AG04450 (cell line): ENCODE results near the gene TADA3. TPM values are rescaled to one million over a fixed set of nuclear protein-coding genes. Genes with fewer than 3 reads are reported as not detected.

Experiments
- CTCF ChIA-PET: fragments of 300-600, 350-600 bp; formaldehyde crosslinking; extraction: SDS; loops from one replicate; lab custom pipeline; 2022; ENCODE audit warnings: antibody characterized with exemption, inconsistent platforms; lab: Charles Lee
- POLR2A ChIA-PET: fragments of 350-600 bp; formaldehyde crosslinking; extraction: SDS; loops from one replicate; lab custom pipeline; 2021; ENCODE audit warnings: antibody characterized with exemption, inconsistent platforms; lab: Yijun Ruan, JAX
- DNase-seq: peaks from one replicate; pipeline ENCODE4 v3.0.0-alpha.2; 2011; ENCODE audit warnings: low read depth, low spot score
- H3K27ac ChIP-seq: one replicate; pipeline ENCODE4 v1.5.1; 2012; ENCODE audit warnings: low read depth, low read length, control low read depth
- H3K27me3 ChIP-seq: one replicate; pipeline ENCODE4 v1.6.0; 2012; ENCODE audit warnings: low read length; ENCODE audit not compliant: control insufficient read depth, insufficient read depth
- H3K4me3 ChIP-seq: 2 replicates; pipeline ENCODE4 v1.5.1; 2011; ENCODE audit warnings: mild to moderate bottlenecking, low read depth, low read length, control low read depth
- H3K9me3 ChIP-seq: 2 replicates; pipeline ENCODE4 v1.5.1; 2012; ENCODE audit warnings: low read length; ENCODE audit not compliant: control insufficient read depth, insufficient read depth
- polyA plus RNA-seq: library from polyadenylated mRNA; depleted of rRNA; stranded (reverse); fragments of >200 nt; gene quantifications from 2 replicates; pipeline ENCODE4 v1.2.3, GENCODE V29; 2011
- TF ChIP-seq, protein P1 (sequence below): IDR thresholded peaks from 2 replicates; pipeline ENCODE4 v1.5.1; 2011; ENCODE audit warnings: low read depth, low read length, control low read depth, inconsistent platforms

The TADA3 gene
- polyA plus RNA-seq, 1 experiment = 61.8 TPM

DNA sequence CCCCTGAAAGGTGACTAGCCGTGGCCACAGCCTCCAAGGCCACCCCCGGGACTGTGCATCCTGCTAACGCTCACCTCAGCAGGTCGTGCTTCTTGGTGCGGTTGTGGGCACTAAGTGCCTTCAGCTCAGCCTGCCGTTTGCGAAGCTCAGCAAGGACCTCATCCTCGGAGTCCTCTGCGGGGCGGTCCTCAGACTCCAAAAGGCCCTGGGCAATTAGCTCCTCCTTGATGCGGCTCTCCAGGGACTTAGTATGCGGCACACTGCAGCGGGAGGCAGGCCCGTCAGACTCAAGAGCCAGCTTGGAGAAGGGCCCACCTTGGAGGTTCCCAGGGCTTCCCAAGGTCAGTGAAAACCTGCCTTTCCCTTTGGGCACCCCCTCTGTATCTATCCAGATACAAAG is 8.3 kb downstream of the TADA3 start:
- POLR2A ChIA-PET = no interaction called here
- TF ChIP-seq, protein P1, sequence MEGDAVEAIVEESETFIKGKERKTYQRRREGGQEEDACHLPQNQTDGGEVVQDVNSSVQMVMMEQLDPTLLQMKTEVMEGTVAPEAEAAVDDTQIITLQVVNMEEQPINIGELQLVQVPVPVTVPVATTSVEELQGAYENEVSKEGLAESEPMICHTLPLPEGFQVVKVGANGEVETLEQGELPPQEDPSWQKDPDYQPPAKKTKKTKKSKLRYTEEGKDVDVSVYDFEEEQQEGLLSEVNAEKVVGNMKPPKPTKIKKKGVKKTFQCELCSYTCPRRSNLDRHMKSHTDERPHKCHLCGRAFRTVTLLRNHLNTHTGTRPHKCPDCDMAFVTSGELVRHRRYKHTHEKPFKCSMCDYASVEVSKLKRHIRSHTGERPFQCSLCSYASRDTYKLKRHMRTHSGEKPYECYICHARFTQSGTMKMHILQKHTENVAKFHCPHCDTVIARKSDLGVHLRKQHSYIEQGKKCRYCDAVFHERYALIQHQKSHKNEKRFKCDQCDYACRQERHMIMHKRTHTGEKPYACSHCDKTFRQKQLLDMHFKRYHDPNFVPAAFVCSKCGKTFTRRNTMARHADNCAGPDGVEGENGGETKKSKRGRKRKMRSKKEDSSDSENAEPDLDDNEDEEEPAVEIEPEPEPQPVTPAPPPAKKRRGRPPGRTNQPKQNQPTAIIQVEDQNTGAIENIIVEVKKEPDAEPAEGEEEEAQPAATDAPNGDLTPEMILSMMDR = no peak
- DNase-seq = no peak

DNA sequence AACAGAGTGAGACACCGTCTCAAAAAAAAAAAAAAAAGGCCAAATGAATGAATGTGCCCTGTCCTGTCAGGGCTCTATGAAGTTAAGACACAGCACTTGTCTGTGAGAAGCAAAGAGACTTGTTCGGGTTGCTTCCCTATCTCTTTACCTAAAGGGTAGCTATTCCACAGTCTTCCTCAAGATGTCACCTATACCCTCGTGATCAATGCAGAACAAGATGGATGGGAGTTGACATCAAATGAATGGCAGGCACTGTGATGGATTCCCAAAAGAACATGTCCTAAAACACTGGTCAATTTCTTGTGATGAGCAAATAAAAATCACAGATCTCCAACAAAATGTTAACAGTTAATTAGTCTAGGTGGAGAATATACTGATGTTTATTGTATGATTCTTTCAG is 9.5 kb downstream of the TADA3 start:
- CTCF ChIA-PET = interaction anchor here (1.2 kb wide), 1 partner anchor 164 kb away, joined by 3 read pairs; no protein-coding TSS in a partner anchor
- TF ChIP-seq, protein P1 = no peak
- POLR2A ChIA-PET = interaction anchor here (1.1 kb wide), 1 partner anchor 34 kb away, joined by 3 read pairs; no protein-coding TSS in a partner anchor
- Histone ChIP-seq H3K4me3 (no peak overlapping the region), H3K27me3 (no peaks in the 10 kb centered on the region), H3K9me3 (peaks cover 2% of the 10 kb centered on the region; the same call in 1 of the 2 replicates), H3K27ac (no peak overlapping the region)
- no peak for DNase-seq

More for the DNA sequence above, 8.3 kb downstream of the TADA3 start:
- CTCF ChIA-PET = no interaction called here
- Histone ChIP-seq H3K27ac (no peak overlapping the region), H3K4me3 (no peak overlapping the region), H3K27me3 (no peaks in the 10 kb centered on the region), H3K9me3 (peaks cover 2% of the 10 kb centered on the region; the same call in 1 of the 2 replicates)

DNA sequence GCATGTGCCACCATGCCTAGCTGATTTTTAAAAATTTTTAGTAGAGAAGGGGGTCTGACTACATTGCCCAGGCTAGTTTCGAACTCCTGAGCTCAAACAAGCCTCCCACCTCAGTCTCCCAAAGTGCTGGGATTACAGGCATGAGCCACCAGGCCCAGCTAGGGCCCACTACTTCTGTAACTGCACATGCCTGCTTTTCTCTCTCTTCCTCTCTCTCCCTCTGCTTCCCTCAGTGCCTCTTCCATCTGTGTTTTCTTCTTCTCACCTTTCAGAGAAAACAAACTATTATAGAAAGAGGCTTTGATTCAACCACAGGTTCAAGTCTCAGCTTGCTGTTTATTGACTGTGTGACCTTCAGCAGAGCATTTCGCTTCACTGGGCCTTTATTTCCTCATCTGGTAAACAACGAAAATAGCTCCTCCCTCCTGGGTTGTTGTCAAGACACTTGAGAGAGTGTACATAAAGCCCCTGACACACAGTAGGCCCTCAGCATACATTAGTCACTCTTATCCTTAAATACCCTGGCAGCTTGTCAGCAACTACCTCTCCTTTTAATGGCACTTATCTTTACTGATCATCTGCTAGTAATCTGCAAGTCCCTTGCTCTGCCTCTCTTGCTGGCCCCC is 10.2 kb downstream of the TADA3 start:
- POLR2A ChIA-PET = interaction anchor here (1.1 kb wide), 1 partner anchor 35 kb away, joined by 3 read pairs; no protein-coding TSS in a partner anchor
- CTCF ChIA-PET = interaction anchor here (0.6 to 1.2 kb wide), 3 partner anchors 62 to 423 kb away, joined by 3 to 6 read pairs (median 4); no protein-coding TSS in a partner anchor
- Histone ChIP-seq H3K4me3 (no peak overlapping the region), H3K27me3 (no peaks in the 10 kb centered on the region), H3K27ac (no peak overlapping the region), H3K9me3 (peaks cover 2% of the 10 kb centered on the region; the same call in 1 of the 2 replicates)
- DNase-seq = no peak
- TF ChIP-seq, protein P1 = no peak

DNA sequence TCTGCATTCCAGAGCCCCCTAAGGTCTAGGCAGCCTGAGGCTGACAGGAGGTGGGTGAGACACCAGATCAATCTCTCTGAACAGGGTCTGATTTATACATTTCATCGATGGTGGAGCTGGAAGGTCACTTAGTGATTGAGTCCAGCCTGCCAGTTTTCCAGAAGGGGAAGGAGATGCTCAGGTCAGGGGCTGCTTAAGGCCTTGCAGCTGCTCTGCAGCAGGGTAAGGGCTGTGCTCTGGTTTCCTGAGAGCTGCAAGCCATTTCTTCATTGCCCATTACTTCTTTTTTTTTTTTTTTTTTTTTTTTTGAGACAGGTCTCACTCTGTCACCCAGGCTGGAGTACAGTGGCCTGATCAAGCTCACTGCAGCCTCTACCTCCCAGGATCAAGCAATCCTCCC is 10.7 kb downstream of the TADA3 start:
- Histone ChIP-seq H3K27ac (no peak overlapping the region), H3K9me3 (peaks cover 2% of the 10 kb centered on the region; the same call in 1 of the 2 replicates), H3K27me3 (no peaks in the 10 kb centered on the region), H3K4me3 (no peak overlapping the region)
- TF ChIP-seq, protein P1 = no peak
- DNase-seq = no peak
- POLR2A ChIA-PET = no interaction called here
- CTCF ChIA-PET = interaction anchor here (0.6 to 1.2 kb wide), 4 partner anchors 62 to 424 kb away, joined by 3 to 8 read pairs (median 5); no protein-coding TSS in a partner anchor

DNA sequence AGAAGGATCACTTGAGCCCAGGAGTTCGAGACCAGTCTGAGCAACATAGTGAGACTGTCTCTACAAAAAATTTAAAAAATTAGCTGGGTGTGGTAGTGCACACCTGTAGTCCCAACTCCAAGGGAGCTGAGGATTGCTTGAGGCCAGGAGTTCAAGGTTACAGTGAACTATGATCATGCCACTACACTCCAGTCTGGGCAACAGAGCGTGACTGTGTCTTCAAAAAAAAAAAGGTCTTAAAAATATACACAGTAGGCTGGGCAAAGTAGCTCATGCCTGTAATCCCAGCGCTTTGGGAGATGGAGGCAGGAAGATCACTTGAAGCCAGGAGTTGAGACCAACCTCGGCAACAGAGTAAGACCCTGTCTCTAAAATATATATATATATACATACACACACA is 11.4 kb downstream of the TADA3 start:
- CTCF ChIA-PET = interaction anchor here (0.5 to 1.1 kb wide), 3 partner anchors 315 to 424 kb away, joined by 3 to 8 read pairs (median 6); no protein-coding TSS in a partner anchor
- no peak overlapping the region for H3K4me3 ChIP-seq
- TF ChIP-seq, protein P1 = no peak
- DNase-seq = no peak
- POLR2A ChIA-PET = interaction anchor here (1.6 kb wide), 1 partner anchor 13 kb away, joined by 3 read pairs; no protein-coding TSS in a partner anchor
- H3K27me3 ChIP-seq = no peaks in the 10 kb centered on the region
- peaks cover 2% of the 10 kb centered on the region; the same call in 1 of the 2 replicates for H3K9me3 ChIP-seq
- no peak overlapping the region for H3K27ac ChIP-seq
